A549 (cell line): ENCODE results near the gene FST. TPM values are rescaled to one million over a fixed set of nuclear protein-coding genes. Genes with fewer than 3 reads are reported as not detected.

Experiments
- ATAC-seq, 2 experiments: fragments of 200-7000 bp in 1 of 2; fragments of >200 bp in 1 of 2; cut with Nextera tagmentation in 1 of 2; cut with Tn5 transposase in 1 of 2; 3 replicates each; pipeline versions ENCODE4 v1.8.0 to v1.9.1; 2018 to 2020; ENCODE audit warnings: mild to moderate bottlenecking in 1 of 2, moderate library complexity in 1 of 2
- CTCF ChIA-PET: fragments of 300-600 bp; sonication (Branson Sonifier 250); formaldehyde crosslinking; extraction: SDS; loops from one replicate; lab custom pipeline; 2021; ENCODE audit warnings: antibody characterized with exemption, inconsistent platforms; lab: Yijun Ruan, JAX
- POLR2A ChIA-PET: fragments of 350-600 bp; formaldehyde crosslinking; extraction: SDS; loops from one replicate; lab custom pipeline; 2021; ENCODE audit warnings: antibody characterized with exemption, inconsistent platforms; lab: Yijun Ruan, JAX
- DNase-seq, 2 experiments: peaks; one replicate each; pipeline versions ENCODE4 v3.0.0 to v3.0.0-alpha.2; 2011 to 2016; ENCODE audit warnings: low read depth in 1 of 2, low spot score in 1 of 2
- FAIRE-seq: peaks from 2 replicates; lab custom pipeline; 2011; peaks lifted over from hg19 to GRCh38; lab: Jason Lieb, UNC
- H3K27ac ChIP-seq, 2 experiments: fragments of >200 bp; sonication (Bioruptor Twin); formaldehyde crosslinking; 3 replicates each; pipeline ENCODE4 v1.5.1; 2016 to 2017
- H3K4me1 ChIP-seq: fragments of >200 bp; sonication (Bioruptor Twin); formaldehyde crosslinking; 3 replicates; pipeline ENCODE4 v1.6.1; 2016
- H3K4me2 ChIP-seq: fragments of >200 bp; sonication (Bioruptor Twin); formaldehyde crosslinking; 3 replicates; pipeline ENCODE4 v1.6.1; 2016
- H3K4me3 ChIP-seq: fragments of >200 bp; sonication (Bioruptor Twin); formaldehyde crosslinking; 3 replicates; pipeline ENCODE4 v1.5.1; 2016
- H3K9me3 ChIP-seq: fragments of >200 bp; sonication (Bioruptor Twin); formaldehyde crosslinking; 3 replicates; pipeline ENCODE4 v1.6.1; 2016
- CBX8 ChIP-seq: fragments of 200-600 bp; sonication (generic); IDR thresholded peaks from 2 replicates; pipeline ENCODE4 v1.6.1; 2016
- CHD2 ChIP-seq: fragments of 150-350 bp; IDR thresholded peaks from 2 replicates; pipeline ENCODE4 v1.6.1; 2014; ENCODE audit warnings: low read length; ENCODE audit not compliant: partially characterized antibody
- CHD4 ChIP-seq: fragments of 200-600 bp; sonication (generic); IDR thresholded peaks from 2 replicates; pipeline ENCODE4 v1.6.1; 2016; ENCODE audit warnings: antibody characterized with exemption, mild to moderate bottlenecking, borderline replicate concordance
- EHMT2 ChIP-seq: fragments of 200-600 bp; sonication (generic); IDR thresholded peaks from 2 replicates; pipeline ENCODE4 v1.6.1; 2016; ENCODE audit warnings: antibody characterized with exemption, low read depth, mild to moderate bottlenecking, moderate library complexity
- ESRRA ChIP-seq: fragments of 150-350 bp; IDR thresholded peaks from 2 replicates; pipeline ENCODE4 v1.6.1; 2014; ENCODE audit warnings: mild to moderate bottlenecking, low read length, borderline replicate concordance
- FOSB ChIP-seq: fragments of 250-450 bp; sonication (Bioruptor Pico); IDR thresholded peaks from 2 replicates; pipeline ENCODE4 v1.5.0; 2020; ENCODE audit warnings: mild to moderate bottlenecking, moderate library complexity
- FOXS1 ChIP-seq: fragments of 250-450 bp; sonication (Bioruptor Pico); IDR thresholded peaks from 2 replicates; pipeline ENCODE4 v1.5.0; 2020; ENCODE audit warnings: mild to moderate bottlenecking, moderate library complexity
- GATA3 ChIP-seq: IDR thresholded peaks from 2 replicates; pipeline ENCODE4 v1.6.1; 2012; ENCODE audit warnings: borderline replicate concordance
- HEYL ChIP-seq: fragments of 250-450 bp; sonication (Bioruptor Pico); IDR thresholded peaks from 2 replicates; pipeline ENCODE4 v1.8.0; 2021; ENCODE audit warnings: mild to moderate bottlenecking, moderate library complexity
- HOXA7 ChIP-seq: fragments of 250-450 bp; sonication (Bioruptor Pico); IDR thresholded peaks from 2 replicates; pipeline ENCODE4 v1.5.0; 2020; ENCODE audit warnings: mild to moderate bottlenecking, moderate library complexity
- HOXB13 ChIP-seq: fragments of 250-450 bp; sonication (Bioruptor Pico); IDR thresholded peaks from 2 replicates; pipeline ENCODE4 v1.5.0; 2020; ENCODE audit warnings: low read depth, mild to moderate bottlenecking, moderate library complexity
- HOXB5 ChIP-seq: fragments of 250-450 bp; sonication (Bioruptor Pico); IDR thresholded peaks from 2 replicates; pipeline ENCODE4 v1.5.0; 2020; ENCODE audit warnings: mild to moderate bottlenecking, moderate library complexity
- JUN ChIP-seq, 2 experiments: fragments of >200 bp; sonication (Bioruptor Twin); formaldehyde crosslinking; IDR thresholded peaks; 2 replicates in 1 of 2; 3 replicates in 1 of 2; pipeline ENCODE4 v1.6.1; 2016 to 2017
- KDM1A ChIP-seq: fragments of 200-600 bp; sonication (generic); IDR thresholded peaks from 2 replicates; pipeline ENCODE4 v1.6.1; 2016; ENCODE audit warnings: low read depth, mild to moderate bottlenecking
- MAFK ChIP-seq: fragments of 450-650 bp; IDR thresholded peaks from 2 replicates; pipeline ENCODE4 v1.6.1; 2014; ENCODE audit not compliant: partially characterized antibody
- MAZ ChIP-seq: fragments of 150-350 bp; IDR thresholded peaks from 2 replicates; pipeline ENCODE4 v1.6.1; 2014; ENCODE audit warnings: antibody characterized with exemption, low read depth, low read length, borderline replicate concordance
- NR3C1 ChIP-seq: fragments of >200 bp; sonication (Bioruptor Twin); formaldehyde crosslinking; IDR thresholded peaks from 3 replicates; pipeline ENCODE4 v1.6.1; 2017
- PHF8 ChIP-seq: fragments of 200-600 bp; sonication (generic); IDR thresholded peaks from 2 replicates; pipeline ENCODE4 v1.6.1; 2016; ENCODE audit warnings: low read depth, mild to moderate bottlenecking, antibody characterized with exemption, moderate library complexity, borderline replicate concordance
- RAD21 ChIP-seq, 2 experiments: fragments of >200 bp in 1 of 2; sonication (Bioruptor Twin) in 1 of 2; formaldehyde crosslinking in 1 of 2; IDR thresholded peaks in 1 of 2; conservative IDR thresholded peaks in 1 of 2; 2 replicates in 1 of 2; 3 replicates in 1 of 2; pipeline ENCODE4 v1.6.1; 2012 to 2018; ENCODE audit warnings: inconsistent platforms in 1 of 2
- RCOR1 ChIP-seq: fragments of 150-350 bp; IDR thresholded peaks from 2 replicates; pipeline ENCODE4 v1.6.1; 2014; ENCODE audit warnings: antibody characterized with exemption, low read length, low read depth
- RFX5 ChIP-seq: fragments of 450-650 bp; IDR thresholded peaks from 2 replicates; pipeline ENCODE4 v1.7.1; 2014; ENCODE audit warnings: antibody characterized with exemption, mild to moderate bottlenecking, moderate library complexity
- RNF2 ChIP-seq: fragments of 200-600 bp; sonication (generic); IDR thresholded peaks from 2 replicates; pipeline ENCODE4 v1.6.1; 2016; ENCODE audit warnings: low read depth, mild to moderate bottlenecking, antibody characterized with exemption, moderate library complexity, borderline replicate concordance
- SREBF2 ChIP-seq: fragments of 450-650 bp; IDR thresholded peaks from 2 replicates; pipeline ENCODE4 v1.6.1; 2014; ENCODE audit warnings: mild to moderate bottlenecking, moderate library complexity
- TFCP2L1 ChIP-seq: fragments of 250-450 bp; sonication (Bioruptor Pico); IDR thresholded peaks from 2 replicates; pipeline ENCODE4 v1.5.0; 2021; ENCODE audit warnings: mild to moderate bottlenecking
- ZC3H11A ChIP-seq: fragments of 450-650 bp; IDR thresholded peaks from 2 replicates; pipeline ENCODE4 v1.6.1; 2014; ENCODE audit warnings: antibody characterized with exemption, mild to moderate bottlenecking
- ZFP36 ChIP-seq: fragments of 450-650 bp; IDR thresholded peaks from 2 replicates; pipeline ENCODE4 v1.6.1; 2014; ENCODE audit warnings: borderline replicate concordance; ENCODE audit not compliant: partially characterized antibody
- WGBS: methylation state at CpG from one replicate; pipeline ENCODE4 v1.1.6; 2017; ENCODE audit errors: missing lambda C conversion rate; 5-methylcytosine and 5-hydroxymethylcytosine counted together
- polyA plus RNA-seq, 4 experiments: library from polyadenylated mRNA; depleted of rRNA in 3 of 4; stranded (reverse); fragments of >200 nt; fragmentation: RNase III in 1 of 4; extraction: RNeasy Plus Mini Kit Qiagen cat#74134 plus additional on column Dnase treatment in 1 of 4; gene quantifications; 2 replicates in 3 of 4; 3 replicates in 1 of 4; pipeline ENCODE4 v1.2.3, GENCODE V29; 2011 to 2017
- TF ChIP-seq, protein P1 (sequence below): fragments of 450-650 bp; IDR thresholded peaks from 2 replicates; pipeline ENCODE4 v1.6.1; 2014; ENCODE audit warnings: antibody characterized with exemption
- TF ChIP-seq, protein P2 (sequence below): IDR thresholded peaks from 2 replicates; pipeline ENCODE4 v1.6.1; 2012
- TF ChIP-seq, protein P3 (sequence below): IDR thresholded peaks from 2 replicates; pipeline ENCODE4 v1.6.1; 2012

FST gene
- polyA plus RNA-seq, 2 of the 4 experiments (the other 2 are of a cell fraction), result 3.8 to 10.1 TPM

DNA sequence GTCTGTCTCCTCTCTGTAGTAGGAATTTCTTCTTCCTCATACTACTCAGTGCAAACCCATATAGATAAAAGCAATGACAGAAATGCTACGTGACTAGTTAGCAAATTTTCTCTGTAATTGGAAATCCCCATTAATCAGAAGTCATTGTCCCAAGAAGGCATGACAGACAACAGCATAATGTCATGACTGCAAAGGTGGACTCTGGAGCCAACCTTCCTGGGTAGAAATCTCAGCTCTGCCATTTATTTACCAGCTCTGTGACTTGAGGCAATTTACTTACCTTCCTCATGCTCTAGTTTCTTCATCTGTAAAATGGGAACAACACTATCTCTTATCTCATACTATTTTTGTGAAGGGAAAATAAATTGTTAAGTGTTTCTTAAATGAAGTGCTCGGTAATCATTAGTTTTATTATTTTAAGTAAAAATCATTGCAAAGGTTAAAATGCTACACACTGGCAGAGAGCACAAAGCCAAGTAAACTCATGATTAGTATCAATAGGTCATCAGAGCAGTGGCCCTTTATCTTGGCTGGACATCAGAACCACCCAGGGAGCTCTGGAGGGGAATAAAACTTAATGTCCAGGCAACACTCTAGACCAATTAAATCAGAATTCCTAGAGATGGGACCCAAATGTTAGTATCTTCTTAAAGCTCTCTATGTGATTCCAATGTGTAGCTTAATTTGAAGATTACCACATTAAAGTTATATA is 43.8 kb upstream of the FST start:
- FAIRE-seq, result no peak
- Histone ChIP-seq H3K4me2 (no peak overlapping the region), H3K4me1 (no peaks in the 10 kb centered on the region)
- 72% methylated on average over 2 of the region's 2 CpGs for WGBS
- POLR2A ChIA-PET, result no interaction called here
- TF ChIP-seq CBX8 (no peak), PHF8 (no peak), JUN (IDR thresholded peaks at IDR 0.05) (no peak), SREBF2 (no peak), KDM1A (no peak), CHD4 (no peak), RCOR1 (no peak), TFCP2L1 (CRISPR knock-in tag) (no peak), FOSB (CRISPR knock-in tag) (no peak), RNF2 (no peak), RAD21 (conservative IDR thresholded peaks at IDR 0.05 in 1 of 2, IDR thresholded peaks at IDR 0.05 in 1 of 2) (no peak)
- TF ChIP-seq, protein P1, sequence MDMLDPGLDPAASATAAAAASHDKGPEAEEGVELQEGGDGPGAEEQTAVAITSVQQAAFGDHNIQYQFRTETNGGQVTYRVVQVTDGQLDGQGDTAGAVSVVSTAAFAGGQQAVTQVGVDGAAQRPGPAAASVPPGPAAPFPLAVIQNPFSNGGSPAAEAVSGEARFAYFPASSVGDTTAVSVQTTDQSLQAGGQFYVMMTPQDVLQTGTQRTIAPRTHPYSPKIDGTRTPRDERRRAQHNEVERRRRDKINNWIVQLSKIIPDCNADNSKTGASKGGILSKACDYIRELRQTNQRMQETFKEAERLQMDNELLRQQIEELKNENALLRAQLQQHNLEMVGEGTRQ, result no peak
- TF ChIP-seq, protein P2, sequence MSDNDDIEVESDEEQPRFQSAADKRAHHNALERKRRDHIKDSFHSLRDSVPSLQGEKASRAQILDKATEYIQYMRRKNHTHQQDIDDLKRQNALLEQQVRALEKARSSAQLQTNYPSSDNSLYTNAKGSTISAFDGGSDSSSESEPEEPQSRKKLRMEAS, result no peak
- TF ChIP-seq, protein P3, sequence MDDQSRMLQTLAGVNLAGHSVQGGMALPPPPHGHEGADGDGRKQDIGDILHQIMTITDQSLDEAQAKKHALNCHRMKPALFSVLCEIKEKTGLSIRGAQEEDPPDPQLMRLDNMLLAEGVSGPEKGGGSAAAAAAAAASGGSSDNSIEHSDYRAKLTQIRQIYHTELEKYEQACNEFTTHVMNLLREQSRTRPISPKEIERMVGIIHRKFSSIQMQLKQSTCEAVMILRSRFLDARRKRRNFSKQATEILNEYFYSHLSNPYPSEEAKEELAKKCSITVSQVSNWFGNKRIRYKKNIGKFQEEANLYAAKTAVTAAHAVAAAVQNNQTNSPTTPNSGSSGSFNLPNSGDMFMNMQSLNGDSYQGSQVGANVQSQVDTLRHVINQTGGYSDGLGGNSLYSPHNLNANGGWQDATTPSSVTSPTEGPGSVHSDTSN, result no peak
- TF ChIP-seq, all 56 proteins: peak for 0
- no peak overlapping the region for H3K27ac ChIP-seq
- no peak for ATAC-seq
- no peak for DNase-seq
- no peak overlapping the region for H3K4me3 ChIP-seq
- CTCF ChIA-PET, result interaction anchor here (0.6 to 1.4 kb wide), 3 partner anchors 11 to 266 kb away, joined by 3 to 5 read pairs (median 3); no protein-coding TSS in a partner anchor
- H3K9me3 ChIP-seq, result no peaks in the 10 kb centered on the region

DNA sequence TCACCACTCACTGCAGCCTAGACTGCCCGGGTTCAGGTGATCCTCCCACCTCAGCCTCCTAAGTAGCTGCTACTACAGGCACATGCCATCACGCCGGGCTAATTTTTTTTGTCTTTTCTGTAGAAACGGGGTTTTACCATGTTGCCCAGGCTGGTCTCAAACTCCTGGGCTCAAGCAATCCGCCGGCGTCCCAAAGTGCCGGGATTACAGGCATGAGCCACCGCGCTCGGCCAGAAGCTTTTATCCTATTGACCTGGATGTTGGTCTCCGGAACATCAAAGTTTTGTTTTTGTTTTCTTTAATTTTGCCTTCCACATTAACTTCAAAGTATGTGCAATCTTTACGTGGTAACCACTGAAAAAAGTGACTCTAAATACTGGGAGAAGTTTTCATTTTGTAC is 42.4 kb upstream of the FST start:
- no peaks in the 10 kb centered on the region for H3K4me1 ChIP-seq
- POLR2A ChIA-PET, result no interaction called here
- TF ChIP-seq HEYL (CRISPR knock-in tag) (no peak), MAZ (no peak), EHMT2 (no peak), RFX5 (no peak), CHD2 (no peak), FOXS1 (CRISPR knock-in tag) (no peak), HOXB13 (CRISPR knock-in tag) (no peak), MAFK (no peak), GATA3 (no peak), TFCP2L1 (CRISPR knock-in tag) (no peak), ZC3H11A (no peak), NR3C1 (no peak), ZFP36 (no peak), HOXB5 (no peak), ESRRA (no peak), HOXA7 (CRISPR knock-in tag) (no peak), RNF2 (no peak)
- TF ChIP-seq, protein P2, result no peak
- H3K27ac ChIP-seq, result no peak overlapping the region
- H3K4me2 ChIP-seq, result no peak overlapping the region
- FAIRE-seq (no peak), DNase-seq (no peak), ATAC-seq (no peak)
- CTCF ChIA-PET, result interaction anchor here (0.8 kb wide), 1 partner anchor 40 kb away, joined by 3 read pairs; no protein-coding TSS in a partner anchor
- no peak overlapping the region for H3K4me3 ChIP-seq
- 84% methylated on average over 13 of the region's 13 CpGs for WGBS
- H3K9me3 ChIP-seq, result no peaks in the 10 kb centered on the region
